Peyer's patch (tissue), 4 donors: Measurements from ENCODE around the gene PNMA8B. TPM values are rescaled to one million over a fixed set of nuclear protein-coding genes. Genes with fewer than 3 reads are reported as not detected.

Experiments
- DNase-seq, 3 donors: peaks; one replicate each; pipeline ENCODE4 v3.0.0-alpha.2; 2017 to 2019
- H3K27ac ChIP-seq, 4 donors: fragments of 200-600 bp; sonication (generic); one replicate each; pipeline ENCODE4 v1.5.1; 2016 to 2019
- H3K27me3 ChIP-seq, 2 donors: fragments of 200-600 bp; sonication (generic); one replicate each; pipeline ENCODE4 v1.5.1; 2019
- H3K36me3 ChIP-seq, 3 donors: fragments of 200-600 bp; sonication (generic); one replicate each; pipeline ENCODE4 v1.5.1; 2016 to 2019
- H3K4me1 ChIP-seq, 4 donors: fragments of 200-600 bp; sonication (generic); one replicate each; pipeline ENCODE4 v1.5.1; 2016 to 2019
- H3K4me3 ChIP-seq, 4 donors: fragments of 200-600 bp; sonication (generic); 1 replicate in 3 of 4; 2 replicates in 1 of 4; pipeline ENCODE4 v1.5.1; 2016 to 2019; ENCODE audit warnings: mild to moderate bottlenecking in 1 of 4
- H3K9me3 ChIP-seq, 4 donors: fragments of 200-600 bp; sonication (generic); one replicate each; pipeline ENCODE4 v1.5.1; 2016 to 2019; ENCODE audit warnings: mild to moderate bottlenecking in 1 of 4
- POLR2A ChIP-seq, 2 donors: fragments of 450-650 bp; IDR thresholded peaks; one replicate each; pipeline ENCODE4 v1.5.1; 2017; ENCODE audit warnings: antibody characterized with exemption in 2 of 2, mild to moderate bottlenecking in 2 of 2, moderate library complexity in 2 of 2
- total RNA-seq, 4 donors: library from RNA; depleted of rRNA; stranded (reverse); fragments of >200 nt; gene quantifications; one replicate each; pipeline ENCODE4 v1.1.0, GENCODE V29; 2016
- TF ChIP-seq, protein P1 (sequence below), 6 experiments: fragments of 450-650 bp in 4 of 6; fragments of 200-600 bp in 2 of 6; sonication (generic) in 1 of 6; IDR thresholded peaks; one replicate each; pipeline ENCODE4 v1.5.1; 2017 to 2019; ENCODE audit warnings: antibody characterized with exemption in 6 of 6, mild to moderate bottlenecking in 3 of 6, moderate library complexity in 1 of 6

The PNMA8B gene
- total RNA-seq, 4 donors from 2014 or later = 0.38 to 1.7 (median 0.67) TPM; not detected in 1

DNA sequence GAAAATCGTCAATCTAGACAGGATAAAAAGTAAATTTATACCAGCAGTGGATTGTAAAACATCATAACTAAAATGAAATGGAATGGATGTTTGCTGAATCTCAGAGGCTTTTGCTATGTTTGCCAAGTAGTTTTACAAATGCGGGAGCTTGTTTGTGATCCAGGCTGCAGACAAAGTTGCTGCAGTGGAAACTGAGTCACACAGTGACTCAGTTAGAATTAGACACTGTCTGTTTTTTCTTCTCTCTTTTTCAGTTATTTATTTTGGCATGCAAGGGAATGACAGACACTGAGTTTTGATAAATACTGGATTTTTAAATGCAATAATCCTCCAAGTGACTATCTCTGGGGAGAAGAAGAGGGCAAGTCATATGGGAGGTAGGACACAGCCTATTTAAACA, 19.7 kb downstream of the PNMA8B start:
- no peaks in the 10 kb centered on the region for H3K36me3 ChIP-seq
- H3K27ac ChIP-seq = no peak overlapping the region
- no peaks in the 10 kb centered on the region for H3K9me3 ChIP-seq
- TF ChIP-seq, protein P1, sequence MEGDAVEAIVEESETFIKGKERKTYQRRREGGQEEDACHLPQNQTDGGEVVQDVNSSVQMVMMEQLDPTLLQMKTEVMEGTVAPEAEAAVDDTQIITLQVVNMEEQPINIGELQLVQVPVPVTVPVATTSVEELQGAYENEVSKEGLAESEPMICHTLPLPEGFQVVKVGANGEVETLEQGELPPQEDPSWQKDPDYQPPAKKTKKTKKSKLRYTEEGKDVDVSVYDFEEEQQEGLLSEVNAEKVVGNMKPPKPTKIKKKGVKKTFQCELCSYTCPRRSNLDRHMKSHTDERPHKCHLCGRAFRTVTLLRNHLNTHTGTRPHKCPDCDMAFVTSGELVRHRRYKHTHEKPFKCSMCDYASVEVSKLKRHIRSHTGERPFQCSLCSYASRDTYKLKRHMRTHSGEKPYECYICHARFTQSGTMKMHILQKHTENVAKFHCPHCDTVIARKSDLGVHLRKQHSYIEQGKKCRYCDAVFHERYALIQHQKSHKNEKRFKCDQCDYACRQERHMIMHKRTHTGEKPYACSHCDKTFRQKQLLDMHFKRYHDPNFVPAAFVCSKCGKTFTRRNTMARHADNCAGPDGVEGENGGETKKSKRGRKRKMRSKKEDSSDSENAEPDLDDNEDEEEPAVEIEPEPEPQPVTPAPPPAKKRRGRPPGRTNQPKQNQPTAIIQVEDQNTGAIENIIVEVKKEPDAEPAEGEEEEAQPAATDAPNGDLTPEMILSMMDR (IDR thresholded peaks at IDR 0.05) = no peak
- H3K4me1 ChIP-seq = peaks cover 0 to 3% (median 0%) of the 10 kb centered on the region in 4 donors
- no peaks in the 10 kb centered on the region for H3K27me3 ChIP-seq
- DNase-seq = no peak
- no peak overlapping the region for H3K4me3 ChIP-seq

- DNase-seq = no peak
- TF ChIP-seq, protein P1 (IDR thresholded peaks at IDR 0.05) = no peak
- TF ChIP-seq POLR2A (IDR thresholded peaks at IDR 0.05) = no peak
- Histone ChIP-seq H3K4me1 (peaks cover 0 to 4% (median 0%) of the 10 kb centered on the region in 4 donors), H3K36me3 (no peaks in the 10 kb centered on the region), H3K27ac (no peak overlapping the region), H3K9me3 (no peaks in the 10 kb centered on the region), H3K27me3 (no peaks in the 10 kb centered on the region), H3K4me3 (no peak overlapping the region)
Measured at GRCh38 chr19:46474211-46474610, 21.5 kb downstream of the PNMA8B start.

DNA sequence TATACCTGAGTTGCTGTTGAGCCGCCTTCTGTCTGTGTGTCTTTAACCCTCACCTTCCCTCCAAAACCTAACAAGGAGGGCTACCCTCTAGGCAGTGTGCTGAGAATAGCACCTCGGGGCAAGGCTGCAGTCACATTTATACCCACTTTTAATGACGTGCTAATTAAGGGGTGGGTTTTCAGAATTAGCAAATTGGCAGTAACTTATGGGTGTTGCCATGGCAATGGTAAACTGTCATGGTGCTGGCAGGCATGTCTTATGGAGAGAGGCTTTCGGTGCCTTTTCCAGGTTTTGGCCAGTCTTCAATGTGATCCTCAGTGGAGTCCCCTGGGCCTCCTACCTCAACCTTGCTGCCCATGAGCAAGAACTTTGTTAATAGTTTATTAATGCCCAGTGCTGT, 23.1 kb downstream of the PNMA8B start:
- H3K36me3 ChIP-seq = no peaks in the 10 kb centered on the region
- peaks cover 0 to 4% (median 0%) of the 10 kb centered on the region in 4 donors for H3K4me1 ChIP-seq
- no peak overlapping the region for H3K4me3 ChIP-seq
- no peak overlapping the region for H3K27ac ChIP-seq
- no peaks in the 10 kb centered on the region for H3K9me3 ChIP-seq
- TF ChIP-seq, protein P1 (IDR thresholded peaks at IDR 0.05) = no peak
- no peak for TF ChIP-seq POLR2A (IDR thresholded peaks at IDR 0.05)
- DNase-seq = no peak
- H3K27me3 ChIP-seq = no peaks in the 10 kb centered on the region

DNA sequence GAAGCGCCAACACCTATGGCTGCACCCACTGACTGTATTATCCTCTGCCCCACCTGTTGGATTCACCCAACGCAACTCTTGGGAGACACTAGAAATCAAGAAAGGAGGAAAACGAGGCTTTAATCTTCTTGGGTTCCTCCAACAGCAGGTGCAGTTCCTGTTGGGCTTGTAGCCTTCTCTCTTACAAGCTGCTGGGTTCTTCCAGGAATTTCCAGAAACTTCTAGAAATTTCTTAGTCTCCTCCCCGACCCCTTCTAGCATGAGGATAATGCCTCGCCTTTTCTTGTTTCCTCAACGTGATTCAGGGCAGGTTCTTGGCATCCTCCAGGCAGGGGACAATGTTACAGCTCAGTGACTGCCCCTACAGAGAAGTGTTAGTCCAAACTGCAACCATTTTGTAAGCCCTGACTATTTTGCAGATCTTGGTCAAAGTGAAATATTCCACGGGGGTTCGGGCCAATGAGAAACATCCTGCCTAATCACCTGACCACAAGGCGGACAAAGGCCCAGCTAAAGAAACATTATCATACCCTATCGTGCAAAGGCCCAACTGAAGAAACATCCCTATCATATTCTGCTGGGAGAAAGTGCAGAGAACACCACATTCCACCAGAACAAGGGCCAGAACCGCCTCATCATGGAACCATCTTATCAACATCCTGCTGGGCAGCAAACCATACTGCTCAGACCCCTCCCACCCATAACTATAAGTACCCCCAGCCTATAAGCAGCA, 23.7 kb downstream of the PNMA8B start:
- H3K4me3 ChIP-seq = peak overlapping the region in 1 of 4 donors; percentile 32

GRCh38 chr19:46471116-46471733, 24.4 kb downstream of the PNMA8B start, which contains the start of gene PNMA8A:
TSS of gene PNMA8A (minus strand) at chr19:46471563. CDS start at chr19:46471035, 528 bp downstream.
- Histone ChIP-seq H3K36me3 (no peaks in the 10 kb centered on the region), H3K27me3 (no peaks in the 10 kb centered on the region), H3K4me3 (peak within 1 kb of the TSS in 3 of 4 donors; percentile 5 to 32 (median 6)), H3K9me3 (no peaks in the 10 kb centered on the region), H3K27ac (peak within 1 kb of the TSS in 2 of 4 donors; percentile 25 to 26), H3K4me1 (peaks cover 0 to 4% (median 0%) of the 10 kb centered on the region in 4 donors)
- DNase-seq = peak in 1 of 3 donors; percentile 50
- TF ChIP-seq, protein P1 (IDR thresholded peaks at IDR 0.05) = no peak
- TF ChIP-seq POLR2A (IDR thresholded peaks at IDR 0.05) = no peak

More for the DNA sequence above, 23.7 kb downstream of the PNMA8B start:
- Histone ChIP-seq H3K27ac (peak overlapping the region in 1 of 4 donors; percentile 26), H3K36me3 (no peaks in the 10 kb centered on the region), H3K9me3 (no peaks in the 10 kb centered on the region), H3K27me3 (no peaks in the 10 kb centered on the region), H3K4me1 (peaks cover 0 to 4% (median 0%) of the 10 kb centered on the region in 4 donors)
- TF ChIP-seq, protein P1 (IDR thresholded peaks at IDR 0.05) = no peak
- TF ChIP-seq POLR2A (IDR thresholded peaks at IDR 0.05) = no peak
- no peak for DNase-seq
